ENCODE results near the gene SH3PXD2B.
"Not testable (repeated sequence)": the region's sequence is repeated elsewhere in the genome, so short reads cannot be mapped to it uniquely, and the experiment has no call there.

The SH3PXD2B gene

DNA sequence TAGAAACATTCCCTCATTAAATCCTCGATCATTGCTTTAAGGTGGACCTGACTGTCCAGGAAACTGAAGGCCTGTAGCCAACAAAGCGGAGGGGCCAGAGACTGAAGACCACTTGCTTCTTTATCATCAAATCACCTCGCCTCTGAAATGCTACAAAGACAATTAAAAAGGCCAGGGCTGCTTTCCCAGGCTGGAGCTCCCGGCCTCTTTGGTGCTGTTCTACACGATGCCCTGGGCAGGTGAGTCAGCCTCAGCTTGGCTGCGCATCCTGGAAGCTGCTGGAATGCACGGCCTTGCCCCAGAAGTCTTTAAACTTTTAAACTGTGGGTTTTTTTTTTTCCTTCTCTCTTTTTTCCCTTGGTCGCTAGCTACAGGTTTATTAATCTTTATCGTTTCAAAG is 46.5 kb downstream of the SH3PXD2B start:
- peaks cover 17% of the 10 kb centered on the region for H3K4me1 Mint-ChIP-seq
- H3K27me3 Mint-ChIP-seq, result peaks cover 30% of the 10 kb centered on the region
- H3K36me3 Mint-ChIP-seq, result no peaks in the 10 kb centered on the region
- no peak overlapping the region for H3K27ac Mint-ChIP-seq
- no peak for DNase-seq
- no peak overlapping the region for H3K4me3 Mint-ChIP-seq
- CTCF ChIA-PET, result no interaction called here
- no peaks in the 10 kb centered on the region for H3K9me3 Mint-ChIP-seq

DNA sequence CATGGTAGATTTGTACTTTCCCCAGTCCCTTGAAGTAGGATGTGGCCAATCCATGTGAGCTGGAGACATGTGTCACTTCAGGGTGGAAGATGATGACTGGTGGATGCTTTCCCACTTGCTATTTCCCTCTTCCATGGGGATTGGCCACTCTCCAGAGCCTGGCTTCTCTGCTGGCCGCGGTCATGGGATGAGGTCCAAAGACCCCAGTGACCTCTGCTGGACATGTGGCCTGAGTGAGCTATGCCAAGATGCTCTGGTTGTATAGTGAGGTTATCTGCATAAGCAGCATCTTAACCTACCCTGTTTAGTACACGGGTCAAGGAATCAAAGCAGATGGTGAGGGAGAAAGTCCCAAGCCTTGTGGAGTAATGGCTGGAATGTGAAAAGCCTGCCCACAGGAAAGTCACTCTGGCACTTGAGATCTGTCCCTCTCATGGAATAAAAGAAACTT is 47.1 kb downstream of the SH3PXD2B start:
- Mint-ChIP-seq H3K36me3 (no peaks in the 10 kb centered on the region), H3K9me3 (no peaks in the 10 kb centered on the region), H3K4me3 (no peak overlapping the region), H3K27ac (no peak overlapping the region), H3K4me1 (peaks cover 12% of the 10 kb centered on the region), H3K27me3 (peaks cover 30% of the 10 kb centered on the region)
- CTCF ChIA-PET, result no interaction called here
- no peak for DNase-seq

DNA sequence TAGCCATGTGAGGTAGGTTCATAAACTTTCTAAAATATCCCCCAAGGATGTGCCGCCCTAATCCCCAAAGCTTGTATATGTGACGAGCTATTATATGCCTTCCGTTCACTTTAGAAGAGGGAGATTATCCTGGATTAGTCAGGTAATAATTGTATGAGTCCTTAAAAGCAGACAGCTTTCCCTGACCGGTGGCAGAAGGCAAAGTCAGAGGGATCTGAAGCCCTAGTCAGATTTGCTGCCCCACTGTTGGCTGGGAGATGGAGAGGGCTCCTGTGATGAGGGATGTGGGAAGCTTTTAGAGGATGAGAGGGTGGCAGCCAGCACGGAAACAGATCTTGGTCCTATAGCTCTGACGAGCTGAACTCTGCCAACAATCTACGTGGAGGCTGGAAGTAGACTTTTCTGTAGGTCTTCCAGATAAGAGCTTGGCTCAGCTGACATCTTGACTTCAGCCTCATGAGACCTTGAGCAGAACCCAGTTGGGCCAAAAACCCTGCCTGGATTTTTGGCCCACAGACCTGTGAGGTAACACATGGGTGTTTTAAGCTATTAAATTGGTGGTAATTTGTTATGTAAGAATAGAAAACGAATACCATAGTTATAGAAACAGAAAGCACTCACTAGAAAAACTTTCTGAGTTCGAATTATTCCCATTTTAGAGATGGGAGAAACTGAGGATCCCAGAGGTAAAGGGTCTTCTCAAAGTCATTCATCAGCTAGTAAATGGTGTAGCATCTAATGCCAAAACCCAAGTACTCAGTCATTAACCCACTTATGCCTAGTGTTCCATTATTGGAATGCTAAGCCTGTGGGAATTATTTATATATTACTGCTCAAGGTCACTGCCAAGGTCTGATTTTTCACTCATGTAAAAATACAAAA is 48.9 kb downstream of the SH3PXD2B start:
- Mint-ChIP-seq H3K27me3 (peaks cover 30% of the 10 kb centered on the region), H3K27ac (no peak overlapping the region), H3K9me3 (no peaks in the 10 kb centered on the region), H3K4me1 (peaks cover 3% of the 10 kb centered on the region), H3K36me3 (no peaks in the 10 kb centered on the region), H3K4me3 (no peak overlapping the region)
- CTCF ChIA-PET, result interaction anchor here (1.0 kb wide), 1 partner anchor 34 kb away, joined by 3 read pairs; no protein-coding TSS in a partner anchor
- no peak for DNase-seq

DNA sequence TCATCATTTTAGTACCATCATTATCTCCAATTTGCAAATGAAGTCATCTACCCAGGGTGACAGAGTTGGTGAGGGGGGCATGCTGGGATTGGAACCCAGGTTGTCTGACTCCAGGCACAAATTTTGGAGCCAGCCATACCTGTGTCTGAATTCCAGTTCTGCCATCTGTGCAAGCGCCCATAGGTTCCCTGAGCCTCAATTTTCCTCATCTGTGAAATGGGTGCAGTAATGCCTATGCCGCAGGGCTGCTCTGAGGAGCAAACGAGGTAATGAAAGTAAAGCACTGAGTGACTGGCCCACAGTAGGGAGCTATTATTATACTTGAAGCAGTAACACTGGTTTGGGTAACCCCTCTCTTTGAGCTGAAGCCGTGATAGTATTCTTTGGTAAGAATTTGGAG is 49.6 kb downstream of the SH3PXD2B start:
- no peaks in the 10 kb centered on the region for H3K9me3 Mint-ChIP-seq

DNA sequence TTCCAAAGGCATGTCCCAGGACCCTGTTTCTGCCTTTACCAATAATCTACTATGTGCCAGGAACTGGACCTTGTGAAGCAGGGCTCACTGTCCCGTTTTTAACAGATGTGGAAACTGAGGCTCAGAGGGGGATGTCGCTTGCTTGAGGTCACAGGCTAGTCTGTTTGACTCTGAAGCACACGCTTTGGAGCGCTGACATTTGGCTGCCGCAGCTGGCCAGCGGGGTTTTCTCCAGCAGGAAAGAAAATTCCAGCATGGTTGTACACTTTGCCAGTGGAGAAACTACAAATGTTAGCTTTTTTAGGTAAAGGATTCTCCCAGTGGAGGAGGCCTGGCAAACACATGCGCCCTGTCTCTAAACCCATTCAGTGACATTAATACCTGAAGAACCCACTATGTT is 50.5 kb downstream of the SH3PXD2B start:
- CTCF ChIA-PET, result no interaction called here

More for the DNA sequence above, 49.6 kb downstream of the SH3PXD2B start:
- Mint-ChIP-seq H3K36me3 (no peaks in the 10 kb centered on the region), H3K4me1 (no peaks in the 10 kb centered on the region), H3K27ac (no peak overlapping the region), H3K4me3 (no peak overlapping the region), H3K27me3 (peaks cover 30% of the 10 kb centered on the region)
- no peak for DNase-seq
- CTCF ChIA-PET, result interaction anchor here (1.0 kb wide), 1 partner anchor 33 kb away, joined by 3 read pairs; no protein-coding TSS in a partner anchor

DNA sequence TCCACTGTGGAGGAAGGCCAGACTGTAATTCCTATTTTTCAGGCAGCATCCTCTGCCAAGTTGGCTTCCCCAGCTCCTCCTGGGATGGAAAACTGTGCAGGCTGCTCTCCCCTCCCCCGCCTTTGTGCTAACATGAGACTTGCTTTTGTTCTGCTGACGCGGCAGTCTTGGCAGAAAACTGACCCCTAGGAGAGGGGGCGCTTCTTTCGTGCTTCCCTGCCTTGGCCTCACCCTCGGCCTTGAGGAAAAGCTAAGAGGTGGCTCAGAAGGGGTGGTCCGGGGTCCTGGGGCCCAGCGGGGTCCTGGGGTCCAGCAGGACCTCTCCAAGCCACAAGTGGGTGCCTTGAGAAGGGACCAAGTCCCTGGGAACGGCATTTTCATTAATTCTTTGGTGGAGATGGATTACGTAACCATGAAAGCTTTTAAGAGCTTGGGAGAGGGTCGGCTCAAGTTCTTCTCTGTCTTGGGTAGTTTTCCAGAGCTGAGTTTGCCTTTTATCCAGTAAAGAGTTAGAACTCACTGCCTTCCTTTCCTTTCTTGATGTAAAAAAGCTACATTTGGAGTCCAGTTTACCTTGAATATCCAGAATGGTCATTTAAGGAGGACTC is 51.0 kb downstream of the SH3PXD2B start:
- Mint-ChIP-seq H3K4me3 (no peak overlapping the region), H3K36me3 (no peaks in the 10 kb centered on the region), H3K27ac (no peak overlapping the region), H3K9me3 (no peaks in the 10 kb centered on the region), H3K4me1 (no peaks in the 10 kb centered on the region), H3K27me3 (peaks cover 30% of the 10 kb centered on the region)
- DNase-seq, result no peak
- CTCF ChIA-PET, result interaction anchor here (0.6 kb wide), 1 partner anchor 450 kb away, joined by 3 read pairs; no protein-coding TSS in a partner anchor

More for the DNA sequence above, 50.5 kb downstream of the SH3PXD2B start:
- Mint-ChIP-seq H3K36me3 (no peaks in the 10 kb centered on the region), H3K4me3 (no peak overlapping the region), H3K9me3 (no peaks in the 10 kb centered on the region), H3K27me3 (peaks cover 30% of the 10 kb centered on the region), H3K27ac (no peak overlapping the region), H3K4me1 (no peaks in the 10 kb centered on the region)
- DNase-seq, result no peak

DNA sequence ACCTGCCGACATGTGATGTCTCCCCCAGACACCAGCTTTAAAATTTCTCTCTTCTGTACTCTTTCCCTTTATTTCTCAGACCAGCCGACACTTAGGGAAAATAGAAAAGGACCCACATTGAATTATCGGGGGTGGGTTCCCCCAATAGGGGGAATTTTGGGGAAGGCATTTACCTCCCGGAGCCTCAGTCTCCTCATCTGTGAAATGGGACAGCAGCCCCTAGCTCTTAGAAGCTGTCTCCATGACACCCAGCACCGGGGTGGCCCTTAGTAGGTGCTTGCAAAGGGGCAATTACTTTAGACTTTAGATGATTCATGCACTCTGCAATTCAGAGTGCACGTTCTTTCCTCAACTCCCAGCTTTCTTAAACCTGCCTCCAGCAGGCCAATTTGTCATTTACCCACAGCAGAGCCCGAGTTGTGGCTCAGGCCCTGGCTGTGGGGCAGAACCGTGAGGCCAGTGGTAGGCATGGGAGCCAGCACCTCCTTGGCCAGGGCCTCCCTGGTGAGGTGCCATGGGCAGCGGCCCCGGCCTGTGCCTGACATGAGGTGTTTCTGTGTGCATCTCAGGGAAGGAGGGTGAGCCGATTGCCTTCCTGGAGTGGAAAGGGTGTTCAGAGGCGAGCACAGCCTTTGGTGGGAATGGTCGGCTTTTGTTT is 51.7 kb downstream of the SH3PXD2B start:
- no peak overlapping the region for H3K4me3 Mint-ChIP-seq
- H3K4me1 Mint-ChIP-seq, result no peaks in the 10 kb centered on the region
- H3K27ac Mint-ChIP-seq, result no peak overlapping the region
- DNase-seq, result no peak
- CTCF ChIA-PET, result interaction anchor here (0.6 kb wide), 1 partner anchor 450 kb away, joined by 3 read pairs; no protein-coding TSS in a partner anchor
- no peaks in the 10 kb centered on the region for H3K9me3 Mint-ChIP-seq
- H3K36me3 Mint-ChIP-seq, result no peaks in the 10 kb centered on the region
- peaks cover 23% of the 10 kb centered on the region for H3K27me3 Mint-ChIP-seq

DNA sequence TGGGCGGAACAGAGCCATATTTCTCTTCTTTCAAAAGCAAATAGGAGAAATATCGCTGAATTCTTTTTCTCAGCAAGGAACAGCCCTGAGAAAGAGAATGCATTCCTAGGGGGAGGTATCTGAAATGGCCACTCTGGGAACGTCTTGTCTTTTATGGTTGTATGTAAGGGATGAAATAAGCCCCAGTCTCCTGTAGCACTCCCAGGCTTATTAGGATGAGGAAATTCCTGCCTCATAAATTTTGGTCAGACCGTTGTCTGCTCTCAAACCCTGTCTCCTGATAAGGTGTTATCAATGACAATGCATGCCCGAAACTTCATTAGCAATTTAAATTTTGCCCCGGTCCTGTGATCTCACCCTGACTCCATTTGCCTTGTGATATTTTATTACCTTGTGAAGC is 52.3 kb downstream of the SH3PXD2B start:
- CTCF ChIA-PET, DNase-seq, H3K27ac Mint-ChIP-seq, H3K9me3 Mint-ChIP-seq, H3K36me3 Mint-ChIP-seq, H3K4me3 Mint-ChIP-seq, H3K4me1 Mint-ChIP-seq: not testable (repeated sequence)
- H3K27me3 Mint-ChIP-seq, result peaks cover 18% of the 10 kb centered on the region

DNA sequence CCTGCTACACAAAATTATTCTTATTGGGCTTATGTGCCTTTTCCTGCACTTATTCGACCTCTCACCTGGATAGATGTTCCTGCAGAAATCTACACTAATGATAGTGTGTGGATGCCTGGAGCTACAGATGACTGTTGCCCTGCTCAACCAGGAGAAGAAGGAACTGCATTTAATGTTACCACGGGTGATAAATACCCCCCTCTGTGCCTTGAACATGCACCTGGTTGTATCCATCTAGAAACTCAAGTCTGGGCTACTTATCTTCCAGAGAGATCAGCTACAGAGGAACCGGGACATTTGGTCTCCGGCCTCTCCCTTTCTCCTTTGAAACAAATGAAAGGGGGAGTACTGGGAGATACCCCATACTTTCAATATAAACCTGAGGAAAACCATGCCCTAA is 54.5 kb downstream of the SH3PXD2B start:
- H3K4me1 Mint-ChIP-seq, result peaks cover 9% of the 10 kb centered on the region
- no peak for DNase-seq
- no peak overlapping the region for H3K27ac Mint-ChIP-seq
- H3K9me3 Mint-ChIP-seq, result peaks cover 7% of the 10 kb centered on the region
- no peak overlapping the region for H3K4me3 Mint-ChIP-seq
- H3K27me3 Mint-ChIP-seq, result peaks cover 11% of the 10 kb centered on the region
- CTCF ChIA-PET, result no interaction called here
- peaks cover 4% of the 10 kb centered on the region for H3K36me3 Mint-ChIP-seq

DNA sequence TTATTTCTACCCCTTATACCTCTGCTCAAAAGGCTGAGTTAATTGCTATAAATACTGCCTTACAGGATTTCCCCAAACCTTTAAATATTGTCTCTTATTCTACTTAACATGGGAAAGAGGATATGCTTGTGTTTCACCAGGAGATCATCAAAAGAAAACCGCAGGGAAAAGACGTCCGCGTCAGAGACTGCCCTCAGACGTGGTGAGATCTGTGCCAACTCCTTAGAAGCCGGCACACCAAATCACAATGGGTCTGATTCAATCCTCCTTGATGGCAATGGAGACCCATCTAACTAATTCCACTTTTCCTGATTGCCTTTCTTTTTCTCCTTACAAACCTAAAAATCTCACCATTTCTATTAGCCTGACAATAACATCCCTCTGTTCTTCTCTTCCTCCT is 55.0 kb downstream of the SH3PXD2B start:
- Mint-ChIP-seq H3K36me3 (peaks cover 4% of the 10 kb centered on the region), H3K27ac (no peak overlapping the region), H3K27me3 (peaks cover 8% of the 10 kb centered on the region), H3K9me3 (peaks cover 7% of the 10 kb centered on the region), H3K4me1 (peaks cover 9% of the 10 kb centered on the region), H3K4me3 (no peak overlapping the region)
- DNase-seq, result no peak
- CTCF ChIA-PET, result no interaction called here

DNA sequence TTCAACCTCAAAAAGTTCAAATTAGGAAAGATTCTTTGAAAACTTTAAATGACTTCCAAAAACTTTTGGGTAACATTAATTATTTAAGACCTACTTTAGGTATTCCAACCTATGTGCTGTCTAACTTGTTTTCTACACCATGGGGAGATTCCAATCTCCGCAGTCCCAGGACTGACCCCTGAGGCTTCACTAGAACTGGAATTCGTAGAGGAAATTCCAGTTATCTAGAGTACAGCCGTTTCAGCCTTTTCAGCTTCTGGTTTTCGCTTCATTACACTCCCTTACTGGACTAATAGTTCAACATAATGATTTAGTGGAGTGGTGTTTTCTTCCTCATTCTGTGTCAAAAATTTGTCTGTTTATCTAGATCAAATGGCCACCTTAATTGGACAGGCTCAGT is 55.7 kb downstream of the SH3PXD2B start:
- H3K9me3 Mint-ChIP-seq, H3K36me3 Mint-ChIP-seq, CTCF ChIA-PET, H3K27me3 Mint-ChIP-seq, DNase-seq, H3K4me1 Mint-ChIP-seq, H3K27ac Mint-ChIP-seq, H3K4me3 Mint-ChIP-seq: not testable (repeated sequence)

DNA sequence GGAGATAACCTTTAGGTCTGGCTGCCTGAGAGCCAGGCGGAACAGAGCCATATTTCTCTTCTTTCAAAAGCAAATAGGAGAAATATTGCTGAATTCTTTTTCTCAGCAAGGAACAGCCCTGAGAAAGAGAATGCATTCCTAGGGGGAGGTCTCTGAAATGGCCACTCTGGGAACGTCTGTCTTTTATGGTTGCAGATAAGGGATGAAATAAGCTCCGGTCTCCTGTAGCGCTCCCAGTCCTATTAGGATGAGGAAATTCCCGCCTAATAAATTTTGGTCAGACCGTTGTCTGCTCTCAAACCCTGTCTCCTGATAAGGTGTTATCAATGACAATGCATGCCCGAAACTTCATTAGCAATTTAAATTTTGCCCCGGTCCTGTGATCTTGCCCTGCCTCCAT is 57.3 kb downstream of the SH3PXD2B start:
- H3K4me3 Mint-ChIP-seq, CTCF ChIA-PET, H3K36me3 Mint-ChIP-seq, DNase-seq, H3K4me1 Mint-ChIP-seq, H3K27me3 Mint-ChIP-seq, H3K27ac Mint-ChIP-seq, H3K9me3 Mint-ChIP-seq: not testable (repeated sequence)

DNA sequence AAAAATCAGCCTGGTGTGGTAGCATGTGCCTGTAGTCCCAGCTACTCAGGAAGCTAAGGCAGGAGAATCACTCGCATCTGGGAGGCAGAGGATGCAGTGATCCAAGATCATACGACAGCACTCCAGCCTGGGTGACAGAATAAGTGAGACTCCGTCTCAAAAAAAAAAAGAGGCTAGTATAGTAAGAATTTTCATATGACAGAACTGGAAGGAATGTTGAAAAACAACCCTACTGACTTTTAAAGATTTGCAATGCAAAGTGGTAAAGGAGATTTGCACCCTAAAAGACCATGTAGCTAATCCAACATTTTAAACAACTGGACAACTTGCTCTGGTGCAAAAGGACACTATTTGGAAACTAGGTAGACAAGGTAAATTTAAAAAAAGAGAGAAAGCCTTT is 58.1 kb downstream of the SH3PXD2B start:
- peaks cover 7% of the 10 kb centered on the region for H3K9me3 Mint-ChIP-seq
- peaks cover 5% of the 10 kb centered on the region for H3K27me3 Mint-ChIP-seq
- H3K27ac Mint-ChIP-seq, result no peak overlapping the region
- no peak overlapping the region for H3K4me3 Mint-ChIP-seq
- CTCF ChIA-PET, result interaction anchor here (0.6 kb wide), 1 partner anchor 45 kb away, joined by 3 read pairs; no protein-coding TSS in a partner anchor
- peaks cover 4% of the 10 kb centered on the region for H3K36me3 Mint-ChIP-seq
- DNase-seq, result no peak
- peaks cover 9% of the 10 kb centered on the region for H3K4me1 Mint-ChIP-seq

DNA sequence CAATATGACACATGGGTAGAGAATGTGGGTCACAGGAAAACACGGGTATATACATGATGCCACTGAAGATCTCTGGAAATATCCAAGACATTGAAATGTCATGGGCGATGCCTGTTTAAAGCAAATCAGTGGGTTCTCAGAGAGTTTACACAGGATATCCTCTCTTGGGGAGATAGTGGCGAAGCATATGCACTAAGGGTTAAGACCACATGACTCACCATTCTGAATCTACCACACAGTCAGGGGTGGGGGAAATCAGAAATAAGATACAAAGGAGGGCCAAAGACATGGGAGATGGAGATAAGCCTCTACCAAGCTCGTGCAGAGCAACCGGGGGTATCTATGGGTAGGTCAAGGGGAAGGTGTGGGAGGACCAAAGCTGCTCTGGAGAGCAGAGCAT is 58.8 kb downstream of the SH3PXD2B start:
- H3K4me3 Mint-ChIP-seq, result no peak overlapping the region
- DNase-seq, result no peak
- peaks cover 4% of the 10 kb centered on the region for H3K36me3 Mint-ChIP-seq
- CTCF ChIA-PET, result no interaction called here
- peaks cover 9% of the 10 kb centered on the region for H3K4me1 Mint-ChIP-seq
- H3K9me3 Mint-ChIP-seq, result peaks cover 7% of the 10 kb centered on the region
- peaks cover 5% of the 10 kb centered on the region for H3K27me3 Mint-ChIP-seq
- no peak overlapping the region for H3K27ac Mint-ChIP-seq

Data from activated naive CD4-positive, alpha-beta T cell treated with anti-CD3 and anti-CD28 coated beads, Interleukin-2, amount 10 ng/mL, durations not matched to agents 7 days and 5 days (primary cell).